Activated T-helper 2 cell treated with anti-CD3 and anti-CD28 coated beads, Interferon-gamma antibody, Interleukin-2, Interleukin-4, amounts not matched to agents 10 μg/mL and 5 μg/mL and 100 μg/mL, durations not matched to agents 14 hours and 24 hours and 36 hours (primary cell): ENCODE results near the gene LINS1. TPM values are rescaled to one million over a fixed set of nuclear protein-coding genes. Genes with fewer than 3 reads are reported as not detected.

Experiments used
- DNase-seq: peaks from one replicate; pipeline ENCODE4 v3.0.0; 2021; ENCODE audit warnings: low spot score
- H3K27ac Mint-ChIP-seq: one replicate; pipeline ENCODE4 v1.8.0; 2021; ENCODE audit warnings: mixed read lengths
- H3K27me3 Mint-ChIP-seq: one replicate; pipeline ENCODE4 v1.8.0; 2021; ENCODE audit warnings: low read depth, mixed read lengths
- H3K36me3 Mint-ChIP-seq: one replicate; pipeline ENCODE4 v1.8.0; 2021; ENCODE audit warnings: low read depth, mixed read lengths
- H3K4me1 Mint-ChIP-seq: one replicate; pipeline ENCODE4 v1.8.0; 2021; ENCODE audit warnings: low read depth, mixed read lengths
- H3K4me3 Mint-ChIP-seq: one replicate; pipeline ENCODE4 v1.8.0; 2021; ENCODE audit warnings: low read depth, mild to moderate bottlenecking, moderate library complexity, mixed read lengths
- H3K9me3 Mint-ChIP-seq: one replicate; pipeline ENCODE4 v1.8.0; 2021; ENCODE audit warnings: mixed read lengths
- intact Hi-C: fragments of 100-400 bp; cut with micrococcal nuclease; formaldehyde crosslinking; loops from one replicate; pipeline ENCODE4 v1.15.1; 2023
- total RNA-seq: library from RNA; stranded (reverse); gene quantifications from 2 replicates; pipeline ENCODE4 v1.2.3, GENCODE V29; 2022

LINS1 gene
- total RNA-seq, 1 donor from 2014 or later = 46.8 TPM

DNA sequence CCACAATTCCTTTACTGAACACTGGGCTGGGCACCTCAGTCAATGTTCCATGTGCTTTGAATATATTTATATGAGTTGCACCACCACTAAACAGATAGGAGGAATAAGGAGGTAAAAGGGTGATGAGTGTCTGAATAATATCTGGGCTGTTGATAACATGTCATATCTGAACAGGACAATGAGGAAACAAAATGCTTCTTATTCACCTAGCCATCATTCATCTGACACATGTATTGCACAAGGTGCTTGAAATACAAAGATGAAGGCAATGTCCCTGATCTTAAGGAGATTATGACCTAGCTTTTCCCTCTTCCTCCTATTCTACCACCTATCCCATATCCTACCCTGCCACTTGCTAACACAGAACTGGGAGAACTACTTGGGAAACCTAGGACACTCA lies 65.3 kb downstream of the LINS1 start:
- H3K4me1 Mint-ChIP-seq = no peaks in the 10 kb centered on the region
- H3K9me3 Mint-ChIP-seq = no peaks in the 10 kb centered on the region

DNA sequence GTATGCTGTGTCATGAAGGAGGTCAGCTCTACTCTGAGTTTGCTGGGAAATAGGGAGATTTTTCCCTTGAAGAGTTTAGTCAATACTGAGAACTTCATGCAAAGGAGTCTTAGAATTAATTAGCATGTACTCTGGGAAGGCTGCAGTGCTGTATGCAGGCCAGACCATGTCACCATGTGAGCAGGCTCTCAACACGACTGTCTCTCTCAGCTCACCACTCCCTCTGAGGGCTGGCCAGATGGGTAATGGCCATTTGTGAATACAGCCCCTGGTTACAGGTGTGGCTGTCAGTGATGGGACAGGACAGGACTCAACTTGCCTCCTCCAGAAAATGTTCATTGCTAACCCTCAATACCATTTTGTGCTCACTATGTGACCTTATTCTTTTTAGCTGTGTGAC lies 68.1 kb downstream of the LINS1 start:
- peaks cover 7% of the 10 kb centered on the region for H3K27me3 Mint-ChIP-seq
- H3K4me3 Mint-ChIP-seq = no peak overlapping the region
- no peaks in the 10 kb centered on the region for H3K4me1 Mint-ChIP-seq
- intact Hi-C loops = no loop called here
- H3K9me3 Mint-ChIP-seq = no peaks in the 10 kb centered on the region
- H3K27ac Mint-ChIP-seq = no peak overlapping the region
- no peak for DNase-seq
- H3K36me3 Mint-ChIP-seq = no peaks in the 10 kb centered on the region

More for the DNA sequence above, 65.3 kb downstream of the LINS1 start:
- no peak for DNase-seq
- Mint-ChIP-seq H3K36me3 (no peaks in the 10 kb centered on the region), H3K27ac (no peak overlapping the region), H3K27me3 (peaks cover 7% of the 10 kb centered on the region), H3K4me3 (no peak overlapping the region)
- intact Hi-C loops = no loop called here

DNA sequence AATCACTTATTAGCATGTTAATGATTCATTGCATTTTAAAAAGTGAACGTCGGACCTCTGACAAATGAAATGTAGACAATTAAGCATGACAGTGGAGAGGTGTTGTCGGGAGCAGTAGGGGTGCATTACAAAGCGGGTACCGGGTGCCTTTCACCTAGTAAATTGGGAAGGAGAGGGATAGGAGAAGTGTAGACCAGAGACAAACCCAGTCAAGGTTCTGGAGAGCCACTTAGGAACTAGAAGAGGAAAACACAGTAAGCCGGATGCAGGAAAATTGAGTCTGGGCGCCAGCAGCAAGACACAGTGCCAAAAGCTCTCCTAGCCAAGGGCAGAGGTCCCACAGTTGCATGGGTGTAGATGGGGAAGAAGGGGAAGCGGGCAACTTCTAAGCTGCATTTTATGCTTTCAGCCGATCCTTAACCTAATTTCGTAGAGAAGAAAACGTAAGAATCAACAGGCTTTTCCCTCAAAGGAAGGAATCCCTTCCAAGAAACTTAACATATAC lies 70.1 kb downstream of the LINS1 start:
- H3K27ac Mint-ChIP-seq = no peak overlapping the region
- intact Hi-C loops = no loop called here
- DNase-seq = no peak
- no peaks in the 10 kb centered on the region for H3K9me3 Mint-ChIP-seq
- peaks cover 8% of the 10 kb centered on the region for H3K27me3 Mint-ChIP-seq
- no peaks in the 10 kb centered on the region for H3K36me3 Mint-ChIP-seq
- H3K4me1 Mint-ChIP-seq = no peaks in the 10 kb centered on the region
- H3K4me3 Mint-ChIP-seq = no peak overlapping the region

DNA sequence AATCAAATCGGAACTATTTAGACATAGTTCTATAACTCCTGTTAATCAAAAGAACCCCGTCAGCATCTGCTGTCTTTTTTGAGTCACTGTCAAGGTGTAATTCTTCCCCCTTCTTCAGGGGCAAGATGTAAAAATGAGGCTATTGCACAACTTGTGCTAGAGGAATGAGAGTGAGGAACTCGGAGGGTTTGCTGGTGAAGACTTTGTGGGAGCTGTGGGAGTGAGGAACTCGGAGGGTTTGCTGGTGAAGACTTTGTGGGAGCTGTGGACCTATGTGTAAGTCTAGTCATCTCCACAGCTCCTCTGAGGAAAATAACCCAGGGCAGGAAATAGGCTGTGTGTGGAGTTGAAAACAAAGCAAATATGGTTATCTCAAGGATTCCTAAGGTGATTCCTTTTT lies 70.8 kb downstream of the LINS1 start:
- Mint-ChIP-seq H3K4me3 (no peak overlapping the region), H3K27me3 (peaks cover 8% of the 10 kb centered on the region), H3K4me1 (no peaks in the 10 kb centered on the region), H3K9me3 (no peaks in the 10 kb centered on the region), H3K36me3 (no peaks in the 10 kb centered on the region), H3K27ac (no peak overlapping the region)
- no peak for DNase-seq
- intact Hi-C loops = no loop called here

DNA sequence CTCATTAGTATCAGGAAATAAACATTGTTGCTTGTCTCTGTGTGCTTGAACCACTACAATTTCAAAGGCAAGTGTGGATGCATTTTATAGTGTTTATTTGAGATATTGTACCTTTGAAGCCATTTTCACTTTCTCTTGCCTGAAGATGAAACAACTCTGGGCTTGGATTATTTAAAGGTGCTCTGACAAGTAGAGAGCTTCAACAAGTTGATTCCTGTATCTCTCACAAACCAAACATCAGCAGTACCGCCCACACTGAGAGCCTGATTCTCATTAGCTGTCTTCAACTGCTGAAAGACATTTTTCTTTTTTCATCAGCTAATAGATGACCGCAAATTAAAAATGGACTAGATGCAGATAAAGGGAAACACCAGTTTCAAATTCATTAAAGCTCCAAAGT lies 72.4 kb downstream of the LINS1 start:
- DNase-seq = no peak
- no peaks in the 10 kb centered on the region for H3K4me1 Mint-ChIP-seq

DNA sequence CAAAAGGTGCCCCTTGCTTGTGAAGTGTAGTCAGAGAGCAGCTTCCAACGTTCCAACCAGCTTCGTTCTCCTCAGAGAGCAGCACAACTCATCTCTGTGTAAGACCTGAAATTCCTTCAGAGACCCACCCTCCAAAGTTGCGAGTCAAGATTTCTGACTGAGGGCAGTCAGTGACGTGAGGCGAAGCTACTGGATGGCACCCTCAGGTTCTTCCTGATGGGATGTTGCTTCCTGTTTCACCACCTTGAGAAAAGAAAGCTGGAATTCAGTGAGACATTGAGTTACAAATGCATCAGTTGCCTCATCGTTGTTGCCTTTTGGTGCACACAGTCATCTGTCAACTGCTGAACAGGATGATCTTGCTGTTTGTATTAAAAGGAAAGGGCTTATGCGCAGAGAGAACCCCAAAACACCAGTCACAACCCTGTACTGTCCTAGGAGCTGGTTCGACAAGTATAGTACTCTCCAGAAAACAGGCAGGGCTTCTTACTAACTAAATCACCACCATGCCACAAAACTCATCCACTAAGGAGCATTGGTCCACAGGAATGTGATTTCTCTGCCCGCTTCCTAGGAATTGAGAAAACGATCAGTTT lies 73.1 kb downstream of the LINS1 start, which contains the start of gene CERS3:
Gene CERS3 (minus strand): TSS at position 118 of the 596 bp plus-strand sequence. CDS start 27,101 bp downstream, outside the sequence.
- Mint-ChIP-seq H3K4me1 (no peaks in the 10 kb centered on the region), H3K27me3 (peaks cover 11% of the 10 kb centered on the region), H3K4me3 (no peak within 1 kb of the TSS), H3K27ac (no peak within 1 kb of the TSS), H3K9me3 (no peaks in the 10 kb centered on the region), H3K36me3 (no peaks in the 10 kb centered on the region)
- intact Hi-C loops = no loop called here
- DNase-seq = no peak

More for the DNA sequence above, 72.4 kb downstream of the LINS1 start:
- Mint-ChIP-seq H3K4me3 (no peak overlapping the region), H3K36me3 (no peaks in the 10 kb centered on the region), H3K27me3 (peaks cover 10% of the 10 kb centered on the region), H3K9me3 (no peaks in the 10 kb centered on the region), H3K27ac (no peak overlapping the region)
- intact Hi-C loops = no loop called here

DNA sequence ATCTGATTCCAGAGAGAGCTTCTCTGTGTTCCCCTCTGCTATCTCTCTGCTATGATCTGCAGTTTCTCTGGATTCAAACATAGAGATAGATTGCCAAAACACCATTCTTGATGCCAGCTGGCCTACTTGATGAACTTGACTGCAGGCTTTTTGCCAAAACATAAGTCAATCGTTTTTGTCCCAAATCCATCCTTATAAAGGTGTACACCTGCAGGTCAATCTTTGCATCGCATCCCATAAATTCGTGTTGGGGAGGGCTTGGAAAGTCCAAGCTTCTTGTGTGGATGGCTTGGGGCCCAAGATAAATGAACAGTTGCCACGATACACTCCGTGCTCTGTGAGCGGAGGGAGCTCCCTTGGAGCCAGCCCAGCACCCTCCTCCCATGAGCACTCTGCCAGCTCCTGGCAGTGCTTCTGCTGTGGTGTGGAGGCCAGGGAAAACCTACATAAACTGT lies 75.9 kb downstream of the LINS1 start:
- Mint-ChIP-seq H3K27me3 (peaks cover 4% of the 10 kb centered on the region), H3K4me3 (no peak overlapping the region), H3K9me3 (peaks cover 6% of the 10 kb centered on the region), H3K4me1 (peaks cover 4% of the 10 kb centered on the region), H3K36me3 (no peaks in the 10 kb centered on the region), H3K27ac (no peak overlapping the region)
- DNase-seq = no peak
- intact Hi-C loops = no loop called here

DNA sequence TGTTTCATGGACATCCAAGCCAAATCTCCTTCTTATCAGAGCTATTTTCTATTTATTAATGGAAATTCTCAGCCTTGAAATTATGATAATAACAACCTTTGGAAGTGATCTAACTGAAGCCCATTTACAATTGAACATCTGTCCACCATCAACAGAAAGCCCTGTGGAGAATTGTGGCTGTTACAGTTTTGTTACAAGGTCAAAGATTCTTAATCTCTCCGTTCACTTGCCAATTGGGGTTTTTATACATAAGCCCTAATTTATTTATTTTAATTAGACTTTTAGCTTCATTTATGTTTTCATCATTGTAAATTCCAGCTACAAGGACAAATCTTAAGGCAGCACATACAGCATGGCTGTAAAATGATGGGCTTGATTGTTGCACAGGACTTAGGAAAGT lies 76.5 kb downstream of the LINS1 start:
- no peak overlapping the region for H3K4me3 Mint-ChIP-seq
- no peak for DNase-seq
- peaks cover 6% of the 10 kb centered on the region for H3K9me3 Mint-ChIP-seq
- no peaks in the 10 kb centered on the region for H3K36me3 Mint-ChIP-seq
- H3K4me1 Mint-ChIP-seq = peaks cover 10% of the 10 kb centered on the region
- intact Hi-C loops = no loop called here
- H3K27me3 Mint-ChIP-seq = peaks cover 4% of the 10 kb centered on the region
- H3K27ac Mint-ChIP-seq = no peak overlapping the region

DNA sequence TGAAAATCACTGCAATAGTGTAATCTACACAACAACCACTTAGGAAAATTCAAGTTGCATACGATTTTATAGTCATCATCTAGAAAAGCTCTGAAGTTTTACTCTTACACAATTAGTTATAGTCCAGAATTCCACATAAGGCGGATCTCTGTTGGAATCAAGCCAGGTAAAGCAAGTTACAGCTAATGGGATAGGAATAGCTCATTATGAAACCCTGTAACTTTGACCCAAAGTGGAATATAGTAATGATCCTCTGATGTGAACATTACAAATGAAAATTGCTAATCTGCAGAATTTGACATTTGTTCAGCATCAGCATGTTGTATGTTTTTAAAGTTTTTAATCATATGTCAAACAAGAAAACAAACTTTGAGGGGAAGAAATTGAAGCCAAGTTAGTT lies 77.7 kb downstream of the LINS1 start:
- no peak for DNase-seq
- no peaks in the 10 kb centered on the region for H3K36me3 Mint-ChIP-seq
- intact Hi-C loops = no loop called here
- peaks cover 12% of the 10 kb centered on the region for H3K4me1 Mint-ChIP-seq
- peaks cover 4% of the 10 kb centered on the region for H3K27me3 Mint-ChIP-seq
- H3K9me3 Mint-ChIP-seq = peaks cover 6% of the 10 kb centered on the region
- no peak overlapping the region for H3K27ac Mint-ChIP-seq
- H3K4me3 Mint-ChIP-seq = no peak overlapping the region

DNA sequence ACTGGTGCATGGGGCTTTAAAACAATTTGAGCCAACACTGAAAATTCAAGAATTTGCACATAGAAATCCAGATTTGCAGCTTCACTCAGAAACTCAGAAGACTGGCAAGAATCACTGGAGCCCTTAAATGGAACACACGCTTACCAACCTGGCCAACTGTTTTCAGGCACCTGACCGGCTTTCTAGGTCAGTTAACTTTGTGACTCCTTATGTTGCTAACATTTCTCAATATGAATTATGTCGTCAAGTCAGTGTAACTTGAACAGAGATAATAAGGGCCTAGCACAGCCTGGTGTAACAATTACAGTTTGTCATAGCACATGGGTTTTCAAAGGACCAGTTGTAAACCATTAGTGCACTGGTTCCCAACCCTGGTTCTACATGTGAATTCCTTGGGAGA lies 80.1 kb downstream of the LINS1 start:
- intact Hi-C loops = no loop called here
- no peaks in the 10 kb centered on the region for H3K36me3 Mint-ChIP-seq

DNA sequence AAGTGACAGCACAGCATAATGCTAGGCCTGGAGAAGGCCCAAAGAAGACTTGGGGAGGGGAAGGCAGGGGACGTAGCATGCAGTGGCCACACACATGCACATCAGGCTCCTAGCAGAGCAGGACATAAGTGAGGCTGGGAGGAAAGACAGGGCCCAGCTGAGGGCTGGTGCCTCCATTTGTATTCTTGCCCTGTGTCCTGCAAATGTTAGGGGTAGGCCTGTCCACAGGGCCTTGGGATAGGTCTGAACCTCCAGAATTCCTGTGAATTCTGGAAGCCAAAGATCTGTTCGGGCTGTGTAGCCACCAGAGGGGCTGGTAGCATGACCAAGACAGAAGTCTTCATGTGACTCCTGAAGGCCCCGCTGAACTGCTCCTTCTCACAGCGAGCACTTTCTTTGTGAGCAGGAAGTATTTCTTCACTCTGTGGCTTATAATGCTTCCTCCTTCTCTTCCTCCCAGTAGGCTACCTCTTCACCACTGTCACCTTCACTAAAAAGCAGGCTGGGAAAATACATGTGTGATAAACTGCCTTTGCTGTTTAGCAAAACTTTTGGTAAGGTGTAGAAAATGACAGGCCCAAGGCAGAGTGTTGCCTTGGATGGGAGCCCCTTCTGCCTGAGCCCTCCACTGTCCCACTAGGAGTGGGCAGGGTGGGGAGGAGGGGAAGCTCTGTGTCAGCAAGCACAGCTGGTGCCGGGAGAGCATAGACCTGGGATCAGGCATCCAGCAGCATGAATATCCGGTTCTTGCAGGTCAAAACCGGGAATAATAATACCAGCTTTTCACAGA lies 81.7 kb downstream of the LINS1 start:
- intact Hi-C loops = no loop called here
- Mint-ChIP-seq H3K27ac (no peak overlapping the region), H3K4me3 (no peak overlapping the region)

More for the DNA sequence above, 80.1 kb downstream of the LINS1 start:
- H3K4me3 Mint-ChIP-seq = no peak overlapping the region
- no peak overlapping the region for H3K27ac Mint-ChIP-seq
- H3K9me3 Mint-ChIP-seq = peaks cover 6% of the 10 kb centered on the region
- peaks cover 3% of the 10 kb centered on the region for H3K27me3 Mint-ChIP-seq
- no peak for DNase-seq
- H3K4me1 Mint-ChIP-seq = peaks cover 12% of the 10 kb centered on the region

DNA sequence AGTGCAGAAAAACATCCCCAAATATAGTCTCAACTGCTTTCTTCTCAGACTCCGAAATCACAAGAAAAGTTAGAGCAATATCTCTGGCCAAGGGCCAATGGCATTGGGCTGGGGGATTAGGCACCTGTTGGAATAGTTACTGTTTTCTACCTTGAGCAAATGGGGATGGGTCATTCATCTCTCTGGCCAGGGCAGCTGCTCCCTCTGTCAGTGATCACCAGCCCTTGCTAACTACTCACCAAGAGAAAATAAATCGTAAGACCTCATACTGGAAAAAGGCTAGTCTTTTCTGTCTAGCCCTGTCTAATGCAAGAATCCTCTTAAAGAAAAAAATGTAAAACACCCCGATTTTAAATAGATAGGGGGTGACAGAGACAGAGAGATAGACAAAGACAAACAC lies 84.1 kb downstream of the LINS1 start:
- peaks cover 12% of the 10 kb centered on the region for H3K4me1 Mint-ChIP-seq
- no peak for DNase-seq
- H3K27me3 Mint-ChIP-seq = peaks cover 2% of the 10 kb centered on the region
- intact Hi-C loops = no loop called here
- no peak overlapping the region for H3K4me3 Mint-ChIP-seq
- H3K27ac Mint-ChIP-seq = no peak overlapping the region
- no peaks in the 10 kb centered on the region for H3K36me3 Mint-ChIP-seq
- H3K9me3 Mint-ChIP-seq = peaks cover under 1% of the 10 kb centered on the region

More for the DNA sequence above, 81.7 kb downstream of the LINS1 start:
- Mint-ChIP-seq H3K36me3 (no peaks in the 10 kb centered on the region), H3K4me1 (peaks cover 12% of the 10 kb centered on the region), H3K9me3 (peaks cover 6% of the 10 kb centered on the region), H3K27me3 (peaks cover 3% of the 10 kb centered on the region)
- no peak for DNase-seq
